Heart left ventricle (tissue), 16 donors: ENCODE measurements around the gene ZNF669. TPM values are rescaled to one million over a fixed set of nuclear protein-coding genes. Genes with fewer than 3 reads are reported as not detected.
A peak's percentile ranks its signal among the peaks of the same experiment; 100 is the strongest.
"Not testable (repeated sequence)": the region's sequence is repeated elsewhere in the genome, so short reads cannot be mapped to it uniquely, and the experiment has no call there.

Experiments used
- ATAC-seq, 4 donors: fragments of 200-7000 bp; cut with Tn5 transposase; one replicate each; pipeline ENCODE4 v1.9.1; 2020 to 2022; ENCODE audit warnings: moderate library complexity in 4 of 4, mild to moderate bottlenecking in 3 of 4, moderate number of reproducible peaks in 1 of 4
- DNase-seq, 5 donors: peaks; one replicate each; pipeline ENCODE4 v3.0.0-alpha.2; 2020
- H3K27ac ChIP-seq, 12 donors: fragments of 200-600 bp; sonication (generic) in 4 of 12; one replicate each; pipeline versions ENCODE4 v1.5.0 to v1.8.0; 2016 to 2022; ENCODE audit warnings: mild to moderate bottlenecking in 2 of 12
- H3K27me3 ChIP-seq, 9 donors: fragments of 200-600 bp; sonication (generic) in 2 of 9; one replicate each; pipeline versions ENCODE4 v1.5.1 to v1.8.0; 2016 to 2022; ENCODE audit warnings: mild to moderate bottlenecking in 3 of 9
- H3K36me3 ChIP-seq, 9 donors: fragments of 200-600 bp; sonication (generic) in 2 of 9; one replicate each; pipeline versions ENCODE4 v1.5.0 to v1.8.0; 2018 to 2022; ENCODE audit warnings: mild to moderate bottlenecking in 2 of 9
- H3K4me1 ChIP-seq, 12 donors: fragments of 200-600 bp; sonication (generic) in 4 of 12; one replicate each; pipeline versions ENCODE4 v1.5.0 to v1.8.0; 2016 to 2022; ENCODE audit warnings: mild to moderate bottlenecking in 3 of 12
- H3K4me3 ChIP-seq, 12 donors: fragments of 200-600 bp; sonication (generic) in 4 of 12; one replicate each; pipeline versions ENCODE4 v1.5.0 to v1.8.0; 2017 to 2022; ENCODE audit warnings: mild to moderate bottlenecking in 9 of 12, moderate library complexity in 4 of 12
- H3K9me3 ChIP-seq, 12 donors: fragments of 200-600 bp; sonication (generic) in 4 of 12; one replicate each; pipeline versions ENCODE4 v1.5.0 to v1.8.0; 2016 to 2022; ENCODE audit warnings: mild to moderate bottlenecking in 1 of 12
- CTCF ChIP-seq, 12 donors: fragments of 200-600 bp; sonication (generic) in 4 of 12; IDR thresholded peaks; one replicate each; pipeline versions ENCODE4 v1.5.0 to v1.8.0; 2018 to 2022; ENCODE audit warnings: antibody characterized with exemption in 12 of 12, mild to moderate bottlenecking in 5 of 12
- POLR2A ChIP-seq, 2 donors: fragments of 450-650 bp; IDR thresholded peaks; one replicate each; pipeline ENCODE4 v1.6.1; 2017; ENCODE audit warnings: antibody characterized with exemption in 2 of 2, mild to moderate bottlenecking in 2 of 2, moderate library complexity in 2 of 2
- WGBS, 4 donors: extraction: QIAGEN DNeasy Blood & Tissue Kit in 2 of 4; methylation state at CpG; one replicate each; pipeline versions ENCODE4 v1.1.5 to v1.1.7; 2013 to 2018; 5-methylcytosine and 5-hydroxymethylcytosine counted together
- intact Hi-C, 10 donors: fragments of 100-400 bp; cut with DNase I; formaldehyde crosslinking; loops; one replicate each; pipeline versions ENCODE4 v1.11.1 to v1.14.2; 2022
- polyA plus RNA-seq, 2 donors: library from polyadenylated mRNA; stranded (reverse); fragments of 200-250 nt; gene quantifications; one replicate each; pipeline ENCODE4 v1.2.3, GENCODE V29; 2013
- total RNA-seq, 9 donors: library from RNA; depleted of rRNA in 2 of 9; stranded (reverse); fragments of >200 nt in 2 of 9; fragmentation: NEBNext Ultra II Directional in 3 of 9; extraction: Animal tissue kit (Norgen Biotek cat#: 25700) in 3 of 9; gene quantifications; one replicate each; pipeline versions ENCODE4 v1.1.0 to v1.2.4, GENCODE V29; 2016 to 2023
- donor health status: ischemic (EF 13 %, LVEDD 7.1; RV severe dilation, severe dysfunction).
- donor health status: healthy with polysubstance abuse.
- donor health status: DM: no; HTN: yes; CAD: no.
- donor health status: DM: no; HTN: no; CAD: no.
- donor health status: ischemic (EF 25% LVEDD 6.9; RV normal size, moderate dysfunction).
- donor health status: ischemic (EF 25% LVEDD 5.7; RV mildly dilated, moderate dysfunction).
- donor health status: healthy.
- donor health status: DM: yes; HTN: yes; CAD: no.
- donor health status: ischemic (EF 35%, LVEDD 5.7; RV mildly dilated, moderate dysfunction).
- donor health status: nonischemic (EF 11% LVEDD 7.7; RV severe dilation, severe dysfunction).
- donor health status: DM: yes; HTN: yes; CAD: no.
- donor health status: PGD.
- donor health status: ischemic (EF 29% LVEDD 5.4; RV normal size, mild dysfunction).
- donor health status: nonischemic (EF 23%, LVEDD 6.1; RV moderate dilation, normal function).

Gene ZNF669
- total and polyA plus RNA-seq, 11 donors: 1.5 to 5.4 (median 3.2) TPM

GRCh38 chr1:247121382-247121781 lies 17.2 kb upstream of the ZNF669 start:
- DNase-seq (no peak), ATAC-seq (no peak)
- WGBS, 4 donors: 77 to 83% (median 81%) methylated on average over 6 of the region's 6 CpGs
- no peak for TF ChIP-seq POLR2A (IDR thresholded peaks at IDR 0.05)
- no peak for TF ChIP-seq CTCF (IDR thresholded peaks at IDR 0.05)
- no peaks in the 10 kb centered on the region for H3K36me3 ChIP-seq
- H3K4me1 ChIP-seq: peaks cover 0 to 4% (median 0%) of the 10 kb centered on the region in 12 donors
- no peak overlapping the region for H3K4me3 ChIP-seq
- H3K27me3 ChIP-seq: no peaks in the 10 kb centered on the region
- intact Hi-C loops: loop anchor here in 2 of 10 donors (5.0 to 10.0 kb wide), 2 partner anchors 51 to 53 kb away; partner anchors contain the start of gene ZNF124 (in 2 of the 2)
- no peak overlapping the region for H3K27ac ChIP-seq
- H3K9me3 ChIP-seq: peaks cover 0 to 9% (median 0%) of the 10 kb centered on the region in 12 donors

GRCh38 chr1:247120408-247120668 lies 16.2 kb upstream of the ZNF669 start:
- H3K9me3 ChIP-seq, ATAC-seq, H3K36me3 ChIP-seq, H3K4me3 ChIP-seq, H3K4me1 ChIP-seq, H3K27me3 ChIP-seq, H3K27ac ChIP-seq, DNase-seq: not testable (repeated sequence)
- 84 to 95% (median 93%) methylated on average over 4 of the region's 4 CpGs for WGBS, 4 donors
- intact Hi-C loops: loop anchor here in 2 of 10 donors (5.0 to 10.0 kb wide), 2 partner anchors 52 to 54 kb away; partner anchors contain the start of gene ZNF124 (in 2 of the 2)

GRCh38 chr1:247119600-247120407 lies 15.6 kb upstream of the ZNF669 start:
- intact Hi-C loops: loop anchor here in 2 of 10 donors (5.0 to 10.0 kb wide), 2 partner anchors 52 to 55 kb away; partner anchors contain the start of gene ZNF124 (in 2 of the 2)
- no peaks in the 10 kb centered on the region for H3K27me3 ChIP-seq
- no peaks in the 10 kb centered on the region for H3K36me3 ChIP-seq
- H3K9me3 ChIP-seq: peaks cover 0 to 9% (median 0%) of the 10 kb centered on the region in 12 donors
- H3K4me1 ChIP-seq: no peaks in the 10 kb centered on the region
- 85 to 95% (median 94%) methylated on average over 19 to 22 of the region's 22 CpGs for WGBS, 4 donors
- TF ChIP-seq POLR2A (IDR thresholded peaks at IDR 0.05): no peak
- no peak for TF ChIP-seq CTCF (IDR thresholded peaks at IDR 0.05)
- ATAC-seq (peak in 1 of 4 donors; percentile 15), DNase-seq (no peak)
- H3K27ac ChIP-seq: no peak overlapping the region
- H3K4me3 ChIP-seq: no peak overlapping the region

GRCh38 chr1:247118946-247119446 lies 14.8 kb upstream of the ZNF669 start:
- intact Hi-C loops: no loop called here
- no peak overlapping the region for H3K4me3 ChIP-seq
- ATAC-seq: peak in 1 of 4 donors; percentile 18

More at GRCh38 chr1:247118946-247119446, 14.8 kb upstream of the ZNF669 start:
- Histone ChIP-seq H3K4me1 (no peaks in the 10 kb centered on the region), H3K27me3 (no peaks in the 10 kb centered on the region), H3K9me3 (peaks cover 0 to 9% (median 0%) of the 10 kb centered on the region in 12 donors), H3K27ac (no peak overlapping the region), H3K36me3 (no peaks in the 10 kb centered on the region)
- no peak for DNase-seq
- TF ChIP-seq POLR2A (IDR thresholded peaks at IDR 0.05) (no peak), CTCF (IDR thresholded peaks at IDR 0.05) (peak in 1 of 12 donors; percentile 8)
- WGBS, 4 donors: 60 to 76% (median 71%) methylated on average over 8 to 11 of the region's 11 CpGs
